ENCODE measurements around the gene NAGLU.
A peak's percentile ranks its signal among the peaks of the same experiment; 100 is the strongest.
"Not testable (repeated sequence)": the region's sequence is repeated elsewhere in the genome, so short reads cannot be mapped to it uniquely, and the experiment has no call there.

The NAGLU gene

GRCh38 chr17:42544874-42545283, 8.8 kb downstream of the NAGLU start:
- no peak for DNase-seq (ENCODE audit: low read depth, low spot score)

GRCh38 chr17:42545755-42546505, 9.9 kb downstream of the NAGLU start:
- DNase-seq (ENCODE audit: low read depth, low spot score) = not testable (repeated sequence)

DNA sequence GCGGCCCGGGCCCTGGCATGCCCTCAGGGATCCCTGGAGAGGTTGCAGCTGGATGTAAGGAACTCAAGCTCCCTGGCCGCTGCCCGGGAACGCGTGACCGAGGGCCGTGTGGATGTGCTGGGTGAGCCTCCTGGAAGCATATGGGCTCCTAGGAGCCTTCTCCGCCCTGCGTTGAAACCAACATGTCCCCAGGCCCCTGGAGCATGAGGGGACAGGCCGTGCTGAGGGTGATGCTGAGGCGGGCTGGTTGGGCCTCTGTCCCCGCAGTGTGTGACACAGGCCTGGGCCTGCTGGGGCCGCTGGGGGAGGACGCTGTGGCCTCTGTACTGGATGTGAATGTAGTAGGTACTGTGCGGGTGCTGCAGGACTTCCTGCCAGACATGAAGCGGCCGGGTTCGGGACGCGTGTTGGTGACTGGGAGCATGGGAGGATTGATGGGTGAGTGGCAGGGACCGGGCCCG, 11.0 kb downstream of the NAGLU start:
- no peak for DNase-seq (ENCODE audit: low read depth, low spot score)

GRCh38 chr17:42547698-42548069, 11.6 kb downstream of the NAGLU start:
- DNase-seq (ENCODE audit: low read depth, low spot score) = no peak

- DNase-seq (ENCODE audit: low read depth, low spot score) = peak; percentile 83
Observed at GRCh38 chr17:42548070-42548837, 12.2 kb downstream of the NAGLU start.

- DNase-seq (ENCODE audit: low read depth, low spot score) = no peak
Observed at GRCh38 chr17:42548993-42549755, 13.1 kb downstream of the NAGLU start.

DNA sequence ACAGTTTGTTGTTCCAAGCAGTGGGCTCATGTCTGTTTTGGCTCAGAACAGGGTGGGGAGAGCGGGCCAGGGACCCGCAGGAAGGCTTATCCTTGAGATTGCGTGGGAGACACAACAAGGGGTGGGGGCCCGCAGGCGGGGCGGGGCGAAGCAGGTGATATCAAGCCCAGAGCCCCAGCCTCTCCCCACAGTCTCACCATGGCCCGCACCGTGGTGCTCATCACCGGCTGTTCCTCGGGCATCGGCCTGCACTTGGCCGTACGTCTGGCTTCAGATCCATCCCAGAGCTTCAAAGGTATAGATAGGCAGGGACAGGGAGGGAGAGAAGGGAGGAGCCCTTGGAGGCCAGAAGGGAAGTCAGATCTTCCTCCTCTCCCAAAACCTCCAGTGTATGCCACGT, 16.7 kb downstream of the NAGLU start, which contains the start of gene HSD17B1:
TSS of gene HSD17B1 (plus strand) at position 188 of the 400 bp plus-strand sequence. CDS start at position 199, 11 bp downstream.
- not testable (repeated sequence) for DNase-seq (ENCODE audit: low read depth, low spot score)

DNA sequence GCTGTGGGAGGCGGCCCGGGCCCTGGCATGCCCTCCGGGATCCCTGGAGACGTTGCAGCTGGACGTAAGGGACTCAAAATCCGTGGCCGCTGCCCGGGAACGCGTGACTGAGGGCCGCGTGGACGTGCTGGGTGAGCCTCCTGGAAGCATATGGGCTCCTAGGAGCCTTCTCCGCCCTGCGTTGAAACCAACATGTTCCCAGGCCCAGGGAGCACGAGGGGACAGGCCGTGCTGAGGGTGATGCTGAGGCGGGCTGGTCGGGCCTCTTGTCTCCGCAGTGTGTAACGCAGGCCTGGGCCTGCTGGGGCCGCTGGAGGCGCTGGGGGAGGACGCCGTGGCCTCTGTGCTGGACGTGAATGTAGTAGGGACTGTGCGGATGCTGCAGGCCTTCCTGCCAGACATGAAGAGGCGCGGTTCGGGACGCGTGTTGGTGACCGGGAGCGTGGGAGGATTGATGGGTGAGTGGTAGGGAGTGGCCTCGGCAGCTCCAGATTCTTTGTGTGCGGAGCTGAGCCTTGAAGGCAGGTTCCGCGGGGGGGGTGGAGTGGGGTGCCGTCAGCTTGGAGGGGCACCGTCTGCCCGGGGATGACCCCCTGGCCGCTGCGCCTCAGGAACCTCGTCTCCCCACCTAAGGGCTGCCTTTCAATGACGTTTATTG, 17.2 kb downstream of the NAGLU start:
- DNase-seq (ENCODE audit: low read depth, low spot score) = no peak

DNA sequence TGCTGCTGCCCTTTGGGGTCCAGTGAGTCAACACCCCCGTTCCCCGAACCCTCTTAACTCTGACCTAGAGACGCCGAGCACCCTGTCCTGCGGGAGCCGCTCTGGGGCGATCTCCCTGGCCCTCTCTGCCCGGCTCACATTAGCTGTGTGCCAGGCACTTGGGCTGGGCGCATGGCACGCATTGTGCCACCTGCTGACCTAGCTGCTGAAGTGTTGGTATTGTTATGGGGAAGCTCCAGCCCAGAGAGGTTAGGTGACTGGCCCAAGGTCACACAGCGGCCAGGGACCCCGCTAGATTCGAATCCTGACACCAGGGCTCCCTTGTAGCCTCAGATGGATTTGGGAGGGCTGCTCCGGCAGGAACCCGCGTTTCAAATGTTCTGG, 17.8 kb downstream of the NAGLU start:
- DNase-seq (ENCODE audit: low read depth, low spot score) = no peak

GRCh38 chr17:42554250-42555121, 18.4 kb downstream of the NAGLU start:
- DNase-seq (ENCODE audit: low read depth, low spot score) = peak; percentile 90

GRCh38 chr17:42555122-42555622, 19.1 kb downstream of the NAGLU start:
- no peak for DNase-seq (ENCODE audit: low read depth, low spot score)

DNA sequence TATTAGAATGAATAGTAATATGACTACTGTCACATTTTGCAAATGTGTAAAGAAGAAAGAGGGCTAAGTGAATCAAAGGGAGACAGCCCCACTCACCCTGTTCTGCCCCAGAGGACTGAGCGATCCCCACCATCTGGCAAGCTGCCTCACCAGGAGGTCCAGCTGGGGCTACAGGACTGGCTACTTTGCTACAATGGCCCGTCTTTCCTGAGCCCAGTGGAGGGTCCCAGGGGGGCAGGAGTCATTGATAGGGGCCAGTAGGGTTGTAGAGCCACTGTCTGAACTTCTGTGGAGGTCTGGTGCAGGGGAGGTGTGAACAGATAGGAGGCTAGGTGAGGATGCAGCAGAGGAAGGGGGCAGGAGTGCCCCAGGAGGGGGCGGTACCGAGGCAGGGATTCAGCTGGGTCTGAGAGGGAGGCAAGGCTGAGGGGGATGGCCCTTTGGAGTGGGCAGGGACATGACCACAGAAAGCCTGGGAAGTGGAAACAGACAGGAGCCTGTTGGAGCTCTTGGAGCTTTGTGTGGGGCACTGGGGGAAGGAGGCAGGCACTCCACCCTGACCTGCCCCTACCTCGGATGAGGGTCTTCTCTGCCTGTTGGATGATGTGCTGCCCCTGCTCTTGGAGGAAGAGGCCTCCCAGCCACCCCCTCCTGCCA, 20.0 kb downstream of the NAGLU start:
- not testable (repeated sequence) for DNase-seq (ENCODE audit: low read depth, low spot score)

GRCh38 chr17:42559075-42559474, 23.0 kb downstream of the NAGLU start:
- DNase-seq (ENCODE audit: low read depth, low spot score) = no peak

- no peak for DNase-seq (ENCODE audit: low read depth, low spot score)
Observed at GRCh38 chr17:42560246-42560645, 24.2 kb downstream of the NAGLU start.

DNA sequence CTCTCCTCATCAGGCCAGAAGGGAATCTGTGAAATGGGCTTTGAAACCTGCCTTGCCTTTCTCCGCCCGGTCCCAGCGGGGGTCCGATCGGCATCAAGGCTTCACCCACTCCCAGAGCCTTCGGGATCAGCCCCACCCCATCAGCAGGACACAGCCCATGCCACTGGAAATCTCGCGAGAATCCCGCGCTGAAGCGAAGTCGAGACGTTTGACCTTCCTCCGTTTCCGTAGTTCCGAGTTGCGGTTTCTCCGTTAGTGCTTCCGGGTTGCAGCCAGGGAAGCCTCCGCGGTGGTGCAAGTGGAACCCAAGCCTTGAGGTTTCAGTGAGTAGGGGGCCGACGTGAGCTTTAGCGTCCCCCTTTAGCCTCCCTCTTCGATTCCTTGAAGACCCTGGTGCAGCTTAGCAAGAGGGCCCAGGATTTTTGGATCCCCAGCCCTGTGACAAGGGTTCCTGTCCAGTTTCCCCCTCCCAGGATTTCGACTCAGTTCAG, 25.9 kb downstream of the NAGLU start, which contains the start of gene COASY:
TSS of gene COASY (plus strand) at position 252 of the 491 bp plus-strand sequence. CDS start 475 bp downstream, outside the sequence.
- DNase-seq (ENCODE audit: low read depth, low spot score) = peak; percentile 98

GRCh38 chr17:42562388-42563142, 26.5 kb downstream of the NAGLU start:
- no peak for DNase-seq (ENCODE audit: low read depth, low spot score)

DNA sequence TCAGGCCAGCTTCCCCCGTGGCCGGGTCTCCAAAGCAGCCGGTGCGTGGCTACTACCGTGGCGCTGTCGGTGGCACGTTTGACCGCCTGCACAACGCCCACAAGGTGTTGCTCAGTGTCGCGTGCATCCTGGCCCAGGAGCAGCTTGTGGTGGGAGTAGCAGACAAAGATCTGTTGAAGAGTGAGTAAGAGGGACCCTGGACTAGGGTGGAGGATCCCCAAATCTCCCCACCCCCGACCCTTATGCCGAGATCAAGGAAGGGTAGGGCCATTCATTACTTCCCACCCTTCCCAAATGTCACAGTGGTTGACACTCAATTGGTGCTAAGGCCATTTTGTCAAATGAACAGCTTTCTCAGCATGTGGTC, 27.1 kb downstream of the NAGLU start:
- no peak for DNase-seq (ENCODE audit: low read depth, low spot score)

GRCh38 chr17:42563543-42563942, 27.5 kb downstream of the NAGLU start:
- no peak for DNase-seq (ENCODE audit: low read depth, low spot score)

- DNase-seq (ENCODE audit: low read depth, low spot score) = no peak
Observed at GRCh38 chr17:42563950-42564349, 27.9 kb downstream of the NAGLU start.
